OCI-LY7 (cell line): ENCODE results near the gene P4HTM. TPM values are rescaled to one million over a fixed set of nuclear protein-coding genes. Genes with fewer than 3 reads are reported as not detected.

Source experiments
- BruUV-seq: library from RNA; stranded (reverse); fragments of 400-500 nt; replicated peaks from 2 replicates; lab custom pipeline; 2021; lab: Mats Ljungman, UMichigan
- CTCF ChIA-PET: fragments of 300-600 bp; sonication (Branson Sonifier 250); formaldehyde crosslinking; loops from one replicate; lab custom pipeline; 2022; ENCODE audit warnings: antibody characterized with exemption; ENCODE audit not compliant: unreplicated experiment; lab: Charles Lee
- POLR2A ChIA-PET: fragments of 300-600 bp; sonication (Branson Sonifier 250); formaldehyde crosslinking; loops from one replicate; lab custom pipeline; 2022; ENCODE audit warnings: antibody characterized with exemption; lab: Charles Lee
- DNase-seq: peaks from one replicate; pipeline ENCODE4 v3.0.0-alpha.2; 2015; ENCODE audit warnings: low spot score
- H2AFZ ChIP-seq: fragments of 200-600 bp; sonication (generic), shearing (Covaris generic); 2 replicates; pipeline ENCODE4 v1.6.1; 2014; ENCODE audit warnings: mild to moderate bottlenecking, antibody characterized with exemption, low read length, moderate library complexity
- H3K27ac ChIP-seq: fragments of 200-600 bp; sonication (generic); 2 replicates; pipeline ENCODE4 v1.5.1; 2014; ENCODE audit warnings: mixed run types, low read depth, mild to moderate bottlenecking, moderate library complexity, low read length, inconsistent platforms; ENCODE audit not compliant: poor library complexity, severe bottlenecking
- H3K36me3 ChIP-seq: fragments of 200-600 bp; sonication (generic); 2 replicates; pipeline ENCODE4 v1.6.1; 2014; ENCODE audit warnings: mild to moderate bottlenecking, antibody characterized with exemption, low read length, moderate library complexity, mixed read lengths; ENCODE audit not compliant: insufficient read depth
- H3K4me1 ChIP-seq: fragments of 200-600 bp; sonication (generic); 2 replicates; pipeline ENCODE4 v1.5.1; 2014; ENCODE audit warnings: mild to moderate bottlenecking, low read length; ENCODE audit not compliant: insufficient read depth, poor library complexity, severe bottlenecking
- H3K4me2 ChIP-seq: fragments of 200-600 bp; sonication (generic); 2 replicates; pipeline ENCODE4 v1.6.1; 2014; ENCODE audit warnings: mild to moderate bottlenecking, low read length
- H3K4me3 ChIP-seq: fragments of 200-600 bp; sonication (generic); 2 replicates; pipeline ENCODE4 v1.5.1; 2014; ENCODE audit warnings: mild to moderate bottlenecking, low read depth, low read length; ENCODE audit not compliant: poor library complexity, severe bottlenecking
- H3K79me2 ChIP-seq: fragments of 200-600 bp; sonication (generic); 2 replicates; pipeline ENCODE4 v1.6.1; 2016; ENCODE audit warnings: low read depth, mild to moderate bottlenecking, low read length, moderate library complexity, mixed read lengths; ENCODE audit not compliant: insufficient read depth
- H3K9me2 ChIP-seq: fragments of 200-600 bp; sonication (generic); 2 replicates; pipeline ENCODE4 v1.6.1; 2016; ENCODE audit warnings: mild to moderate bottlenecking, low read length, mixed read lengths; ENCODE audit not compliant: insufficient read depth
- H3K9me3 ChIP-seq: fragments of 200-600 bp; sonication (generic); 2 replicates; pipeline ENCODE4 v1.6.1; 2014; ENCODE audit warnings: mild to moderate bottlenecking, mixed run types, low read length, mixed read lengths
- H4K20me1 ChIP-seq: fragments of 200-600 bp; sonication (generic); 2 replicates; pipeline ENCODE4 v1.6.1; 2014; ENCODE audit warnings: mild to moderate bottlenecking, antibody characterized with exemption, low read length, moderate library complexity, mixed read lengths; ENCODE audit not compliant: insufficient read depth
- CTCF ChIP-seq: fragments of 200-600 bp; sonication (generic); conservative IDR thresholded peaks from 2 replicates; pipeline ENCODE4 v1.5.1; 2014; ENCODE audit warnings: mild to moderate bottlenecking, antibody characterized with exemption, low read length, moderate library complexity, mixed read lengths
- EZH2phosphoT487 ChIP-seq: fragments of 200-600 bp; sonication (generic); IDR thresholded peaks from 2 replicates; pipeline ENCODE4 v1.6.1; 2018; ENCODE audit warnings: low read depth, borderline replicate concordance, mild to moderate bottlenecking, mixed run types, antibody characterized with exemption, low read length, moderate library complexity, mixed read lengths
- intact Hi-C: fragments of 100-400 bp; cut with micrococcal nuclease; formaldehyde crosslinking; loops from one replicate; pipeline ENCODE4 v1.10.0; 2022; ENCODE audit not compliant: unreplicated experiment
- total RNA-seq, 2 experiments: library from RNA; depleted of rRNA in 1 of 2; stranded (reverse); fragments of >200 nt in 1 of 2; shearing (Covaris generic) in 1 of 2; gene quantifications; 2 replicates each; pipeline ENCODE4 v1.2.3, GENCODE V29; 2014 to 2022

P4HTM gene
- total RNA-seq, 2 experiments from 2014 or later = 36.9 to 45.3 TPM

DNA sequence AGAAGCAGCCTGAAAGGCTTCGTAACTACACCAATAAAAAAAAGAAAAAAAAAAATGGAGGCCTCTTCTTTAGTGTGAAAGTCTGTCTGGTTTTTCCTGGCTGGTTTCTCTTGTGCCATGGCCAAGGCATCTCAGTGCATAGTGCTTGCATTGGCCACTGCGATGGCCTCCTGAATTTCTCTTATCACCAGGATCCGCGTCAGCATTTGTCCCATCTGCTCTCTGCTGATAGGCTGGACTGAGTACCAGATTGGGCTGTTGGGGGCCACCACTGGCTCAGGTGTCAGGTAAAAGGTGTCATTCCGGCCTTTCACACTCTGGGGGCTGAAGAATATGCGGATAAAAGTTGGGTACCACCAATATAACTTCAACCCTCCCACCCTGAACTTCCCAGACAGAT lies 40.3 kb downstream of the P4HTM start:
- Histone ChIP-seq H3K4me1 (peaks cover 37% of the 10 kb centered on the region), H3K4me2 (no peak overlapping the region), H3K36me3 (peaks cover 84% of the 10 kb centered on the region), H3K79me2 (peaks cover 20% of the 10 kb centered on the region), H3K27ac (no peak overlapping the region), H3K9me2 (no peaks in the 10 kb centered on the region), H3K9me3 (no peaks in the 10 kb centered on the region), H2AFZ (no peak overlapping the region), H3K4me3 (no peak overlapping the region), H4K20me1 (no peaks in the 10 kb centered on the region)
- no TSS peak for BruUV-seq
- ChIA-PET CTCF (no interaction called here), POLR2A (no interaction called here)
- no peak for TF ChIP-seq EZH2phosphoT487
- no peak for TF ChIP-seq CTCF
- no peak for DNase-seq
- intact Hi-C loops = no loop called here

- DNase-seq = no peak
- no peaks in the 10 kb centered on the region for H3K9me2 ChIP-seq
- intact Hi-C loops = no loop called here
- no peaks in the 10 kb centered on the region for H3K9me3 ChIP-seq
- peaks cover 13% of the 10 kb centered on the region for H3K79me2 ChIP-seq
- no peak overlapping the region for H3K27ac ChIP-seq
- TF ChIP-seq CTCF = no peak
- TF ChIP-seq EZH2phosphoT487 = no peak
- no TSS peak for BruUV-seq
- no peak overlapping the region for H2AFZ ChIP-seq
- H4K20me1 ChIP-seq = no peaks in the 10 kb centered on the region
- no peak overlapping the region for H3K4me3 ChIP-seq
- ChIA-PET CTCF (no interaction called here), POLR2A (interaction anchor here (1.1 kb wide), 1 partner anchor 26 kb away, joined by 4 read pairs; the partner anchor contains the start of gene WDR6)
- peaks cover 83% of the 10 kb centered on the region for H3K36me3 ChIP-seq
- H3K4me2 ChIP-seq = no peak overlapping the region
- peaks cover 13% of the 10 kb centered on the region for H3K4me1 ChIP-seq
Observed at GRCh38 chr3:49032646-49033304, 42.7 kb downstream of the P4HTM start.

DNA sequence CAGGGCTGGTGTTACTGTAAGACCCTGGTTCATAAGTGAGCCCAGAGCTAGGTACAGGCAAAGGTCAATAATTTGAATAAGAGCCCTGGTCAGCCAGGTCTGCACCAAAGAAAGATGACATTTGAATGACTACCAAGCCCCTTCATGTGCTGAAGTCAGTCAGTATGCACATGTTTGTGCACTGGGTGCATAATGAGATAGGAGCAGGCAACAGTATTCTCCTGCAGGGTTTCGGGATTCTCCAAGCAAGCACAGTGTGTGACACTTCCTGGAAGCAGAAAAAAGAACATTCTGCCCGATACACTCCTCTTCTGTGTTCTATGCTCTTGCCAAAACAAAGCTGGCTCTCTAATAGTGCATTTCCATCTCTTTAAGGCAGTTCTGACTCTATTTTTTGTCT lies 44.6 kb downstream of the P4HTM start:
- H2AFZ ChIP-seq = no peak overlapping the region
- peaks cover under 1% of the 10 kb centered on the region for H3K4me1 ChIP-seq
- no TSS peak for BruUV-seq
- ChIA-PET CTCF (no interaction called here), POLR2A (interaction anchor here (0.5 to 1.4 kb wide), 2 partner anchors 86 to 438 kb away, joined by 3 to 4 read pairs; partner anchors contain the start of gene USP19)
- H3K79me2 ChIP-seq = no peaks in the 10 kb centered on the region
- H3K4me3 ChIP-seq = no peak overlapping the region
- H3K9me3 ChIP-seq = no peaks in the 10 kb centered on the region
- no peak overlapping the region for H3K4me2 ChIP-seq
- no peak overlapping the region for H3K27ac ChIP-seq
- peaks cover 82% of the 10 kb centered on the region for H3K36me3 ChIP-seq
- intact Hi-C loops = no loop called here
- no peaks in the 10 kb centered on the region for H4K20me1 ChIP-seq
- no peaks in the 10 kb centered on the region for H3K9me2 ChIP-seq
- no peak for DNase-seq
- TF ChIP-seq CTCF (no peak), EZH2phosphoT487 (no peak)
